GM12872 (cell line): ENCODE measurements around the gene PCCB.

Source experiments
- CTCF ChIP-seq: IDR thresholded peaks from 3 replicates; pipeline ENCODE4 v1.5.1; 2011; ENCODE audit warnings: low read depth, mild to moderate bottlenecking, low read length, moderate library complexity; ENCODE audit not compliant: insufficient read depth

PCCB gene

DNA sequence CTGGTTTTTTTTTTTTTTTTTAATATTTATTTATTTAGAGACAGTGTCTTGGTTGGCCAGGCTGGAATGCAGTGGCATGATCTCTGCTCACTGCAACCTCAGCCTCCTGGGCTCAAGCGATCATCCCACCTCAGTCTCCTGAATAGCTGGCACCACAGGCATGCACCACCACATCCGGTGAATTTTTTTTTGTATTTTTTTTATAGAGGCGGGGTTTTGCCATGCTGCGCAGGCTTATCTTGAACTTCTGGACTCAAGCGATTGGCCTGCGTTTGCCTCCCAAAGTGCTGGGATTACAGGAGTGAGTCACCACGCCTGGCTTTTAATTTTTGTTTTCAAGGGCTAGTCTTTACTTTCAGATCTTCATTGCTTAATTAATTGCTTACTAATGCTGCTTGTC lies 13.1 kb downstream of the PCCB start:
- no peak for TF ChIP-seq CTCF

DNA sequence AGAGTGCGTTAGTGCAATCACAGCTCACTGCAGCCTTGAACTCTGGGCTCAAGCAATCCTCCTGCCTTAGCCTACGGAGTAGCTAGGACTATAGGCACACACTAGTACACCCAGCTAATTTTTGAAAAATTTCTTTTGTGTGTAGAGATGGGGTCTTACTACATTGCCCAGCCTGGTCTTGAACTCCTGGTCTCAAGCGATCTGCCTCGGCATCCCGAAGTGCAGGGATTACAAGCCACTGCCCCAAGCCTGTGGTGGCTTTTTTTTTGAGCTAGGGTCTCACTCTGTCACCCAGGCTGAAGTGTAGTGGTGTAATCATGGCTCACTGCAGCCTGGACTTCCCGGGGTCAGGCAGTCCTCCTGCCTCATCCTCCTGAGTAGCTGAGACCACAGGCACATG lies 17.1 kb downstream of the PCCB start:
- no peak for TF ChIP-seq CTCF

DNA sequence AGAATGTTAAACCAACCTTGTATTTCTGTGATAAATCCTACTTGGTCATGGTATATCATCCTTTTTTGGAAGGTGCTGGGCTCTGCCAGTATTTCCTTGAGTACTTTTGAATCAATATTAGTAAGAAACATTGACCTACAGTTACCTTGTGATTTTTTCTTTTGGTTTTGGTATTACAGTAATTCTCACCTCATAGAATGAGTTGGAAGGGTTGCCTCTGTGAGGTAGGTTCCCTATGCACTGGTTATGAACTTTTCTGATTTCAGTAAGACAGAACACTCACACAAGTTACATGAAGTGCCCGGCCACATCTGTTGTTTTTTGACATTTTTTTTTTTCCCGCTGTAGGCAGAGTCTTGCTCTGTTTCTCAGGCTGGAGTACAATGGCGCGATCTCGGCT lies 20.0 kb downstream of the PCCB start:
- TF ChIP-seq CTCF, result no peak

DNA sequence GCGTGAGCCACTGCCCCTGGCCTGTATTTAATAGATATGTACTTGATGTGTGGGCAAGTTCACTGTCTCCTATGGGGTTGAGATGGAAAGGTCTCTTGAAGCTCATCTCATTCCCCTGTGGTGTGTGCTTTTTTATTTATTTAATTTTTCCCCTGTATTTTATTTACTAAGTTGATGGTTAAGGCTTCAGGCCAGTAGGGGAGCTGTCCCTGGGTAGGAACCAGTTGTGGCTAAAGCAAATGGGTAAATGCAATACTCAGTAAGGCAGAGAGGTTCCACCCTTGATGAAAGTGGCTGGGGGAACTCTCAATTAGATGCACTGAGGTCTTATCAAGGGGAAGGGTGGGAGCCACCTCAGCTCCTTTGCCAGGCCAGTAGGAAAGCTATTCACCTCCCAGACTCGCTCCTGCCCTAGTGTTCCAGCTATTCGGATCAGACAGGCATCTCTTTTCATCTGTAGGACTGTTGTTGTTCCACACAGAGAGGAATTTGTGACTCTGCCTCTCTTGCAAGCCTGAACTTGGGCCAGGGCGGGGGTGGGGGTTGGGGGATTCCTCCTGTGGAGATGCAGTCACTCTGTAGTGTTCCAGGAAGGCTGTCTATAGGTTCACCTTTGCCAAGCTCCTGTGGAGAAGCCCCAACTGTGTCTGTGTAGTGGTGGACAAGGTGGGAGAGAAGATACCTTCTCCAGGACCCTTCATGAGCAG lies 26.1 kb downstream of the PCCB start:
- TF ChIP-seq CTCF, result no peak

DNA sequence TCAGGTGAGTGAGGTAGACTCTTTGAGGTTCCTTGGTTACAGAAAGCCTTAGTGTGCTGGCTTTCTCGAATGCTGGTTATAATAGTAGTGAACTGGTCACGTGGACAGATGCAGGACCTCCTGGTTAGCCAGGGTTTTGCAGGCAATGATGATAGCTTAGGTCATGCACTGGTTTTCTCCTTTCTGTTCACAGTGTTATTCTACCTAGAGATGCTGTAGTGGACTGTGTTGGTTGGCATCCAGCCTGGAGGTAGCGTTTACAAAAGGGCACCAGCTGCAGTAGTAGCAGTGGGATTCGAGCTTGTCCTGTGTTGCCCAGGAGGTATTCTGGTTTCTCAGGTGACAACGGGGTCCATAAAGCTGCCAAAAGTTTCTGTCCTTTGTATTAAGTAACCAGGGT lies 27.0 kb downstream of the PCCB start:
- TF ChIP-seq CTCF, result no peak

DNA sequence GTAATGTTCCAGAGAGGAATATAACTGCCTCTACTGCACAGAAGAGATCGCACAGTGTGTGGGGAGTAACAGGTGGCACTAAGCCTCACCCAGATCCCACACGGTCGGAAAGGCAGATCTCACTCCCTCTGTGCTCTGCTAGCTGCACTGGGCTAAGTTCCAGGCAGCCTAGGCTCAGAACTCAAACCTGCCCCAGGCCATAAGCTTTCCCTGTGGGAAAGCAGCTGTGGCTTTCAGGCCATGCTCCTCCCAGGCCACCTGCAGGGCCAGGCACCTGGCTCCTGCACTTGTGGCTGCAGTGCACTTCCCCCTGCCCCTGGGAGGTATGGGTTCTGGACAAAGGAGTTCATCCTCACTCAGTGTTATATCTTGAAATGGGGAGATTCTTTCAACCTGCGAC lies 27.5 kb downstream of the PCCB start:
- no peak for TF ChIP-seq CTCF

DNA sequence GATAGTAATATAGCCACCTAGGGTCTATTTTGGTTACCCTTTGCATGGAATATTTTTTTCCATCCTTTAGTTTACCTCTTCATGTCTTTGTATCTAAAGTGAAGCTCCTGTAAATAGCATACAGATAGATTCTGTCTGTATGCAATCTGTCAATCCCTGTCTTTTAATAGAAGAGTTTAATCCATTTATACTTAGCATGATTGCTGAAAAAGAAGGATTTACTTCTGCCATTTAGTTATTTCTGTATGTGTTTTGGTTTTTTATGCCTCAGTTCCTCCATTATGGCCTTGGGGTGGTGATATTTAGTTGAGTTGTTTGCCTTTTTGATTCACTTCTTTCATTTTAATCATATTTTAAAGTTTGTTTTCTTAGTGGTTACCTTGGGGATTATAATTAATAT lies 29.0 kb downstream of the PCCB start:
- no peak for TF ChIP-seq CTCF
